K562 (cell line): ENCODE data around the gene NDUFAF5. TPM values are rescaled to one million over a fixed set of nuclear protein-coding genes. Genes with fewer than 3 reads are reported as not detected.

Source experiments
- ASH1L ChIP-seq: fragments of 450-650 bp; IDR thresholded peaks from 2 replicates; pipeline ENCODE4 v1.6.1; 2018; ENCODE audit warnings: borderline replicate concordance, mild to moderate bottlenecking, low read depth; ENCODE audit not compliant: partially characterized antibody
- E4F1 ChIP-seq: fragments of 250-450 bp; sonication (Bioruptor Pico); IDR thresholded peaks from 2 replicates; pipeline ENCODE4 v1.5.0; 2021; ENCODE audit warnings: mild to moderate bottlenecking, borderline replicate concordance
- EP300 ChIP-seq: IDR thresholded peaks from 2 replicates; pipeline ENCODE4 v1.6.1; 2012; ENCODE audit warnings: low read length, improper control_type of control experiment
- HMGXB4 ChIP-seq: sonication (generic); formaldehyde crosslinking; IDR thresholded peaks from 2 replicates; pipeline ENCODE4 v1.8.1; 2023; ENCODE audit warnings: mild to moderate bottlenecking, missing genetic modification reagents
- REST ChIP-seq, 2 experiments: fragments of 450-650 bp; formaldehyde crosslinking in 1 of 2; IDR thresholded peaks; 2 replicates each; pipeline versions ENCODE4 v1.4.0 to v1.6.1; 2014 to 2020; ENCODE audit warnings: mild to moderate bottlenecking in 2 of 2, borderline replicate concordance in 1 of 2, low read depth in 1 of 2
- SRF ChIP-seq, 2 experiments: fragments of 250-450, 450-650 bp in 1 of 2; sonication (Bioruptor Pico) in 1 of 2; sonication (generic) in 1 of 2; formaldehyde crosslinking; IDR thresholded peaks; 2 replicates each; pipeline versions ENCODE4 v1.5.0 to v1.5.1; 2020 to 2022; ENCODE audit warnings: mild to moderate bottlenecking in 1 of 2, missing genetic modification reagents in 1 of 2
- TCF7 ChIP-seq: sonication (generic); IDR thresholded peaks from 2 replicates; pipeline ENCODE4 v1.6.1; 2016; ENCODE audit warnings: antibody characterized with exemption, borderline replicate concordance
- UBTF ChIP-seq, 2 experiments: IDR thresholded peaks; 2 replicates each; pipeline ENCODE4 v1.6.1; 2012; ENCODE audit warnings: improper control_type of control experiment in 2 of 2, low read depth in 2 of 2, low read length in 2 of 2, borderline replicate concordance in 1 of 2
- polyA plus RNA-seq, 8 experiments: library from polyadenylated mRNA; depleted of rRNA in 4 of 8; stranded (reverse) in 5 of 8; unstranded in 3 of 8; fragments of >200 nt; fragmentation: Nextera tagmentation in 2 of 8; fragmentation: Illumina TruSeq in 1 of 8; extraction: Ambion mirVana in 2 of 8; extraction: Trizol in 1 of 8; gene quantifications; 2 replicates each; pipeline versions ENCODE4 v1.2.1 to v1.2.3, GENCODE V29; 2011 to 2014; ENCODE audit warnings: inconsistent platforms in 1 of 8, missing spikeins in 1 of 8
- total RNA-seq, 7 experiments: library from RNA; depleted of rRNA in 6 of 7; stranded (reverse); fragments of >200 nt in 6 of 7; fragmentation: Illumina TruSeq in 2 of 7; extraction: Trizol in 2 of 7; gene quantifications; 2 replicates each; pipeline versions ENCODE4 v1.2.1 to v1.2.3, GENCODE V29; 2011 to 2021; ENCODE audit warnings: low replicate concordance in 1 of 7

Gene NDUFAF5
- total and polyA plus RNA-seq, 9 of the 15 experiments (the other 6 are each of a cell fraction or from before 2014, with no cell fraction given): 17.2 to 33.1 (median 27.3) TPM

- no peak for TF ChIP-seq SRF (CRISPR knock-in tag; IDR thresholded peaks at IDR 0.05)
- TF ChIP-seq UBTF (IDR thresholded peaks at IDR 0.05; ENCODE audit: borderline replicate concordance in 1 of 2, low read depth in 2 of 2, low read length in 2 of 2): peak in 1 of 2 experiments; percentile 61; a peak in 1 of 4 replicates
- no peak for TF ChIP-seq E4F1 (CRISPR knock-in tag)
- 0 out of 2 replicates have a peak, but pooled peaks have one; percentile 26 for TF ChIP-seq REST (IDR thresholded peaks at IDR 0.05; ENCODE audit: borderline replicate concordance)
- no peak for TF ChIP-seq REST (CRISPR knock-in tag; IDR thresholded peaks at IDR 0.05; ENCODE audit: low read depth)
- TF ChIP-seq ASH1L: no peak
- no peak for TF ChIP-seq HMGXB4 (CRISPR knock-in tag)
- TF ChIP-seq EP300: no peak; the same call in 1 of the 2 replicates
- no peak for TF ChIP-seq TCF7
Measured at GRCh38 chr20:13784893-13785715, at the start of gene NDUFAF5, which contains the start of gene ESF1 (continued).
